Inflammatory macrophage treated with lipopolysaccharide for 4 hours (primary cell): ENCODE results near the gene FNDC10.
A peak's percentile ranks its signal among the peaks of the same experiment; 100 is the strongest.

Experiments used
- DNase-seq: peaks from one replicate; pipeline ENCODE4 v3.0.0-alpha.2; 2020

FNDC10 gene

DNA sequence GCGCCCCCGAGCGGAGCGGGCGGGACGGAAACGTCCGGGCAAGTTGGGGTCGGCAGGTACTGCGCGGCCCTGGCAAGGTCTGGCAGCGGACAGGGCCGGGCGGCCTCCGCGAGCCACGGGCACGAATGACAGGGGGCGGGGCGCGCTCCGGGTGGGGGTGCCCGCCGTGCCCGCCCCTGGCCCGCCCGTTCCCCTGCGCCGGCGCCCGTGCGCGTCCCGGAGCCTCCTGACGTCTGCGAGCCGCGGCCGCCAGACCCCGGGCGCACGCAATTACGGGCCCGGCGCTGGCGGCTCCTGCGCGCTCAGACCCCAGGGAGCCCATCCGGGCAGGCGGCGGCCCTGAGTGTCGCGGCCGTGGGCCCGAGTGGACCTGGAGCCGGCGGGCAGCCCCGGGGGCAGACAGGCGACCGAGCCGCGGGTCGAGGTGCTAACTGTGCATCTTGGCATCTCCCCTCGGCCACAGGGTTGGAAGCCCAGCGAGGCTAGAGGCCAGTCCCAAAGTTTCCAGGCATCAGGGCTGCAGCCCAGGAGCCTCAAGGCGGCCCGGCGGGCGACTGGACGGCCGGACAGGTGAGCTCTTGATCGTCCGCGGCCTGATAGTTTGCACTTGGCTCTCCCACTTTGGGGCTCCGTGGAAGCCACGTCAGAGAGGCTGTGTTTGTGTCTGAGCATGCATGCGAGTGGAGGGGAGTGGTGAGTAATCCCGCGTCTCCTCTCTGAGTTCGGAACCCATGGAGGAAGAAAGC, 16.3 kb upstream of the FNDC10 start:
- peak; percentile 21 for DNase-seq

DNA sequence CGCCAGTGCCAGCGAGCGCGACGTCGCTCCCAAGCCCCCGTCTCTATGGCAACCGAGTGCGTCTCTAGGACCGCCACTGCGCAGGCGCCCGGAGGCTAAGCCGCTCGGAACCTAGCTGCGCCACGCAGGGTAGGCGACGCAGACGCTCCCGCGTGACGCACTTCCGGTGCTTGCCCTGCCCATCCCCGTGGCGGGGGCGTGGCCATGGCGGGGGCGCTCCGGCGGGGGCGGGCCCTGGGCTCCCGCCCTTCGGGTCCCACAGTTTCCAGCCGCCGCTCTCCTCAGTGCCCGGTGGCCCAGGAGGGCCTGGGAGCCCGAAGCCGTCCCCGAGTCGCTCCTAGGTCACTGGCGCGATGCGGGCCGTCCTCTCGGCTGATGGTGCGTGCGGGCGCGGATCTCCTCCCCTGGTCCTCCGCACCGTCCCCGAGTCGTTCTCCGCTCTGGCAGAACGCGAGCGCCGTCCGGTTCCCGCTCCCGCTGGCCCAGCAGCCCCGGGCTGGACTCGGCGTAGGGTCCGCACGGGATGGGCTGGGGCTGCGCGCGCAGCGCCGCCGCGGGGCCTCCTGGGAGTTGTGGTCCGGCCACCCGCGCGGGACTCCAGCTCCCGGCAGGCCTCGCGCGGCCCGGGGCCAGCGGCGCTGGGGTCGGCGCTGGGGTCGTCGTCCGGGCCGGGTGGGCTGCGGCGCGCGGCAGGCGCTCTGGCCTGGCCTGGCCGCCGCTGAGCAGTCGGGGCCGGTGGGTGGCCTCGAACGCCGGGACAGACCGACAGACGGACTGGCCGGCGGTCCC, 15.5 kb upstream of the FNDC10 start, which contains the start of gene MIB2:
MIB2 (plus strand) TSS at position 245 of the 789 bp plus-strand sequence. CDS start 7,953 bp downstream, outside the sequence.
- peak; percentile 99 for DNase-seq

DNA sequence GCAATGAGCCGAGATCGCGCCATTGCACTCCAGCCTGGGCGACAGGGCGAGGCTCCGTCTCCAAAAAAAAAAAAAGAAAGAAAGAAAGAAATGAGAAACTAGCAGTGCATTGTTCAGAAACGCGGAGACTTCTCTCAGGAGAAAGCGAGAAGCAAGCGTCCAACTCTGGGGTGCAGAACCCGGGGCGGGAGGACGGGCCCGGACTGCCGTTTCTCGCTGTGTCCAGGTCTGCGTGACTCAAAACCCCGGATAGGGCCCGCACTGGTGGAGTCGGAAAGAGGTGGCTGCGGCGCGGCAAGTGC, 15.0 kb upstream of the FNDC10 start:
- no peak for DNase-seq

DNA sequence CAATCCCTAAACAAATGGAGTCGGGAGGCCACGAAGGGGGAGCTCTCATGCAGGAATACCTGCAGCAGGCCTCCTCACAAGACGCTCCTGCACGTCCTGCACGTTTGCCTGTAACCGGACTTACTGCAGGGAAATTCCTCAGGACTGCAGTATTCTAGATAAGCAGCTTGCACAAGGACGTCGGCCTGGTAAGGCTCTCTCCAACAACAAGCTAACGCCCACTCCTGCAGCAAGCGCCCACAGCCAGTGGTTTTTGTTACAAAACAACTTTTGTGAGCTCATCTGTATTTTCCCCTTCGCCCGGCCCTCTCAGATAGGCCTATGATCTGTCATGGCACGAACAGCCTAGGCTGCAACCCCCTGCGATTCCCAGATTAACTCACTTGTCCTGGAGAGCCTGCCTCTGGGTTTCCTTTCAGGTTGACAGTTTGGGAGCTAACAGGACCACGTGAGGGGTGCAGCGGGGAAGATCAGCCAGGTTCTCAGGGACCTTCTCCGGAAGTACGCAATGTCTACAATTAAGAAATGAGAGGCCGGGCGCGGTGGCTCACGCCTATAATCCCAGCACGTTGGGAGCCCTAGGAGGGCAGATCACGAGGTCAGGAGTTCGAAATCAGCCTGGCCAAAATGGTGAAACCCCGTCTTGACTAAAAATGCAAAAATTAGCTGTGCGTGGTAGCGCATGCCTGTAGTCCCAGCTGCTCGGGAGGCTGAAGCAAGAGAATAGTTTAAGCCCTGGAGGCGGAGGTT, 14.4 kb upstream of the FNDC10 start:
- DNase-seq = peak; percentile 99

DNA sequence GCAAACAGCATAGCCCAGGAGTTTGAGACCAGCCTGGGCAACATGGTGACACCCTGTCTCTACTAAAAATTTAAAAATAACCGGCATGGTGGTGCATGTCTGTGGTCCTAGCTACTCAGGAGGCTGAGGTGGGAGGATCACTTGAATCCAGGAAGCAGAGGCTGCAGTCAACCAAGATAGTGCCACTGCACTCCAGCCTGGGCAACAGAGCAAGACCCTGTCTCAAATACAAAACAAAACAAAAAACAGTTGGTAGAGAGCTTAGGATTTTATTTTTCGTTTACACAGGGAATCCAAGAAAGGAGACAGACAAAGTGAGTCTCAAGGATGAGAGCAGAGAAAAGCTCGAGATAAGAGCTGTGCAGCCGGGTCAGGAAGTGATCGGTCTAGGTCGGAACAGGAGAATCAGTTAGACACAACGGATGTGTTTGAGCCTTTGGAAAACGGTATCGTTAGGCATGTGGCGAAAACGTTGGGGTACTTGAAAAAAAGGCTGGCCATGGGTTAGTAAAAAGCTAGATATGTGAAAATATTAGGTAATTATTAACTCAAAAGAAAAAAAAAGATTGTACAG, 13.7 kb upstream of the FNDC10 start:
- DNase-seq = no peak

DNA sequence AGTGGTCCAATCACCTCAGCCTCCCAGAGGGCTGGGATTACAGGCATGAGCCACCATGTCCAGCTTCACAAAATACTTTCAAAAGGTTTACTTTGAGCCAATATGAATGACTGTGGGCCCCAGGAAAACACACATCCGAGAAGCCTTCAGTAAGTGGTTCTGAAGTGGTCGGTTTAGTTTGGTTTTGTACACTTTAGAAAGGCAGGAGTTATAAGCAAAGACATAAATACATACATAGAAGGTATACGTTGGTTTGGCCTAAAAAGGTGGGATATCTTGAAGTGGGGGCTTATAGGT, 12.1 kb upstream of the FNDC10 start:
- DNase-seq = no peak

DNA sequence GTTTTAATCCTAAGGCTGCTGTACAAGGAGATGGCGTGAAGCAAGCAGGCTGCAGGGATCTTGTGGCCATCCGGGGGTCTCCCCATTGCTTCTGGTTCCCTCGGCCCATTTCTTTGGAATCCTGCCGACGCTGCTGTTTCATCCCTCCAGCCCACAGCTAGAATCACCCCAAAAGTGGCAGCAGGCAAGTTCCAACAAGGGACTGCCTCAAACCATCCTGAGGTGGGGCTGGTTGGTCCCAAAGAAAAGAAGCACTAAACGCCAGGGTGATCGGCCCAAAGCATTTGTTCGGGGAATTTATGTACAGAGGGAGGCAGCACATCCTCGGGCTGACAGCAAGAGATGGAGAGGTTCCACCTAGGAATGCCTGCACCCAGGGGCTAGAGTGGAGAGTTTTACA, 10.9 kb upstream of the FNDC10 start:
- no peak for DNase-seq

DNA sequence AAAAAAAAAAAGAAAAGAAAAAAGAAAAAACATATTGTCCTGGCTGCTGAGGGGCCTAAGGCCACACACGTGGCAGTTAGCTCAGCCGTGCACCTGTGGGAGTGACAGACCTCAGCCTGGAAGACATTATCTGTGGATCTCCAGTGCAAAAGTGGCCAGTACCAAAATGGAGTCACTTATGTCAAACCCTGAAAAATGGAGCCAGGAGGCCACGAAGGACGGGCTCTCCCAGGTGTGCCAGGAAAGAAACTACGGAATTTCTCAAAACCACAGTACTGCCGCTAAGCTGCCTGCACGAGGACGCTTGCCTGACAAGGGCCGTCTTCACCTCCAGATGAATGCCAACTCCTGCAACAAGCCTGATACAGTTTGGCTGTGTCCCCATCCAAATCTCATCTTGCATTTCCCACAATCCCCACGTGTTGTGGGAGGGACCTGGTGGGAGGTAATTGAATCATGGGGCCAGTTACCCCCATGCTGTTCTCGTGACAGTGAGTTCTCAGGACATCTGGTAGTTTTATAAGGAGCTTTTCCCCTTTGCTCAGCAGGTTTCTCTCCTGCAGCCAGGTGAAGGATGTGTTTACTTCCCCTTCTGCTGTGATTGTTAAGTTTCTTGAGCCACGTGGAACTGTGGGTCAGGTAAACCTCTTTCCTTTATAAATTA, 10.0 kb upstream of the FNDC10 start:
- DNase-seq = no peak

DNA sequence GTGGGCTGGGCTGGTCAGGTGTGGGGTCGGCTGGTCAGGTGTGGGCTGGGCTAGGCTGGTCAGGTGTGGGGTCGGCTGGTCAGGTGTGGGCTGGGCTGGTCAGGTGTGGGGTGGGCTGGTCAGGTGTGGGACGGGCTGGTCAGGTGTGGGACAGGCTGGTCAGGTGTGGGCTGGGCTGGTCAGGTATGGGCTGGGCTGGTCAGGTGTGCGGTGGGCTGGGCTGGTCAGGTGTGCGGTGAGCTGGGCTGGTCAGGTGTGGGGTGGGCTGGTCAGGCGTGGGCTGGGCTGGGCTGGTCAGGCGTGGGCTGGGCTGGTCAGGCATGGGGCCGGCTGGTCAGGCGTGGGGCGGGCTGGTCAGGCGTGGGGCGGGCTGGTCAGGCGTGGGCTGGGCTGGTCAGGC, 6.3 kb upstream of the FNDC10 start:
- DNase-seq = no peak

DNA sequence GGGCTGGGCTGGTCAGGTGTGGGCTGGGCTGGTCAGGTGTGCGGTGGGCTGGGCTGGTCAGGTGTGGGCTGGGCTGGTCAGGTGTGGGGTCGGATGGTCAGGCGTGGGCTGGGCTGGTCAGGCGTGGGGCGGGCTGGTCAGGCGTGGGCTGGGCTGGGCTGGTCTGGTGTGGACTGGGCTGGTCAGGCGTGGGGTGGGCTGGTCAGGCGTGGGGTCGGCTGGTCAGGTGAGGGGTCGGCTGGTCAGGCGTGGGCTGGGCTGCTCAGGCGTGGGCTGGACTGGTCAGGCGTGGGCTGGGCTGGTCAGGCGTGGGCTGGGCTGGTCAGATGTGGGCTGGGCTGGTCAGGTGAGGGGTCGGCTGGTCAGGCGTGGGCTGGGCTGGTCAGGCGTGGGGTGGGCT, 5.8 kb upstream of the FNDC10 start:
- DNase-seq = no peak

DNA sequence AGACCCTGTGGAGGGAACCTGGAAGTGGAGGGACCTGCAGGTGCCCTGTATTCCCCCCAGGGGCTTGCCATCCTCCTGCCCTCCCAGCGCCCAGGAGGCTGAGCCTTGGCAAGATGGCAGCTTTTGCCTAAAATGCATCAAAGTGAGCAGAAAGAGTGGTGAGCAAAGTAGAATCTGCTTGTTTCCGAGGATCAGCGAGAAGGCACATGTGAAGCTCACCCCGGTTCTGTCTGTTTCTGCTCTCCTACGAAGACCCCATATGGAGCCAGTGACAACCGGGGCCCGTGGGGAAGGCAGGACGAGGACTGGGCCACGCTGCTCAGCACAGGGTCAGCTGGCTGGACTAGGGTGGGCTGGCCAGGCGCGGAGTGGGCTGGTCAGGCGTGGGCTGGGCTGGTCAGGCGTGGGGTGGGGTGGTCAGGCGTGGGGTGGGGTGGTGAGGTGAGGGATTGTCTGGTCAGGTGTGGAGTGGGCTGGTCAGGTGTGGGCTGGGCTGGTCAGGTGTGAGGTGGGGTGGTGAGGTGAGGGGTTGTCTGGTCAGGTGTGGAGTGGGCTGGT, 5.2 kb upstream of the FNDC10 start:
- no peak for DNase-seq

DNA sequence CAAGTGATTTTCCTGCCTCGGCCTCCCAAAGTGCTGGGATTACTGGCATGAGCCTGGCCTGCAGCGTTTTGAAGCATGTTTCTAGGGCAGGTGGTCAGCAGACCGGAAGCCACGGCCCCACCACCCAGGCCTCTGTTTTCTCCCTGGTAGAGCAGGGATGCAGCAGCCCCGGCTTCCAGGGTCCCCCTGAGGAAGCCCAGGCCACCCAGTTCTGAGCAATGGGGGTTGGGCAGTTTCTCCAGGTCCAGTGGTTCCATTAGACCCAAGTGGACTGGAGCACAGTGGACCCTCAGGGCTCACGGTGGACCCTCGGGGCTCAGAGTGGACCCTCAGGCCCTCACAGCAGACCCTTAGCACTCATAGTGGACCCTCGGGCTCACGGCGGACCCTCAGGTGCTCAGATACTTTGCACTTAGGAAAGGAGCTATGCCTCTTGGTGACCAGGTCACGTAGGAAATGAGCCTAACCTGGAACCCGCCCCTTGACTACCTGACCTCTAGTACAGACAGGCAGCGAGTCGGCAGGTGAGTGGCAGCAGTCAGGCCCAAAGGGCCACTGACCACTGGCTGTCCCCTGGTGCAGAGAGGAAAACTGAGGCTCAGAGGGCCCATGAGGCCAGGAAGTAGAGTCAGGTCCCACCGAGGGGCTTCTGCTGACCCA, 4.6 kb upstream of the FNDC10 start:
- DNase-seq = no peak

DNA sequence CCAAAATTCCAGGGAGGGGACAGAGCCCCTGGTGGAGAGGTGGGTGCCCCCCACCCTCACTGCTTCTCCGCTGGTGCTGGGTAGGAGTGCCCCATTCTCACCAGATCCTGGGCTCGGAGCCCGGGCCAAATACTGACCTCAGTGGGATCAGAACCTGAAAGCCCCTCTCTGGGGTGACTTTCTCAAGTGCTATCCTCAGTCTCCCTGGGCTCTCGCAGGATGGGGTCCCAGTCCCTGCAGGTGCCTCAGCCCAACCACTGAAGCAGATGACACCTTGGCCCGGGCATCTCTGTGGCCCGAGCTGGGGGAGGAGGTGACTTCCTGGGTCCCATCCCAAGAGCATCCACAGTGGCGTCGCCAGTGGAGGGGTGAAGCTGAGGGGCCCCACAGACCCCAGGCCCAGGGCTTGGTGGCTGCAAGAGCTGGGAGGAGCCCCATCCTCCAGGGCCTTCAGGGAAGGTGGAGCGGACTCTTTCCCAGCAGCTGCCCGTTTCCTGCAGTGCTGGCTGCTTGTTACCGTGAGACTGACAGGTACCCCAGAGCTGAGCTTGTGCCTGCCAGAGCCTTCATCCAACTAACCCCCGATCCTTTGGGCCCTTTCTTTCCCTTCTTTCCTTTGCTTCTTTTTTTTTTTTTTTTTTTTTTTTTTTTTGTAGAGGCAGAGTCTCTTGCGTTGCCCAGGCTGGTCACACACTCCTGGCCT, 3.9 kb upstream of the FNDC10 start:
- no peak for DNase-seq

DNA sequence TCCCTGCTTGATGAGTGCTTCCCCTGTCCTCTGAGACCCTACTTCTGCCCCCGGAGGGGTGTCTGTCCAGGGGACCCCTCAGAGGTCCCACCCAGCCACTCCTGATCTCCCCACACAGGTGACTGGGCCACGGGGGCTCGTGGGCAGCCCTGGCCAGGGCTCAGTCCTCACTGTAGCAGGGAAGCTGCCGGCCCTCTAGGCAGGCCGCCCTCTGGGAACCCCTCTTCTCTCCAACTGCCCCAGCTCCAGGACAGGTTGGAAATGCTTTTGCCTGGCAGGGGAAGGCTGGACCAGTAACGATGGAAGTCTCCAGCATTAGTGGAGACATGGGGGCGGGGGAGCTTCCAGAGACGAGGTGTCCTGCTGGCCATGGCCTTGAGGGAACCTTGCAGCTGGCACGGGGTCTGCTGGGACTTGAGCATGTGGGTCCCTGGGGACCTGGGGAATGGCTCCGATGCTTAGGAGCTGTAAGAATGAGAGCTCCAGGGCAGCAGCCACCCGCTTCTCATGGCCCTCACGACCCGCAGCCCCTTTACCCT, 3.1 kb upstream of the FNDC10 start:
- DNase-seq = no peak

DNA sequence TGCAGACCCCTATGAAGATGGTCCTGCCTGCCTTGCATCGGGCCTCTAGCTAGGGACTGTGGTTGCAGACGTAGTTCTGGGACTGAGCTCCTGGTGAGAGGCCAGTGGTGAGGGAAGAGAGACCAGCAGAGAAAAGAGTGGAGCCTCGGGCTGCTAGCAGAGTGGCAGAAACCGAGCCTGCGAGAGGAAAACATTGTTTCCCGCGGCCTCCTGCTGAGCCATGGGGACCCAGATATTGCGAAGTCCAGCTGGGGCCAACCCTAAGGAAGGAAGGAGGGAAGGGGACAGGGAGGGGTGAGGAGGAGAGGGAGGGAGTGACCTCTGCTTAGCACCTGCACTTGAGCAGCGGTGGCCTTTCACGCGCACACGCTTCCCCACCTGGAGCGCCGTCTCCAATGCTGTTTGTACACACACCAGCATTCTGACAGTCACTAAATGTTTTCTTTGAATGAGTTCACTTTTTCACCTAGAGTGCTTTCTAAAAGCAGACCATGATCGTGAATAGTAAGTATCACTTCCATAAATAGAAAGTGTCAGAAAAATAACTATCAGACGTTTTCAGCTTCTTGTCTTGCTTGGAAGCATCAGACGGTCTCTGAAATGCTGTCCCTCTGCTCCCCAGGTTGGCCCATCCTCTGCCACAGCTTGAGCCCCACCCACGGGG, 2.5 kb upstream of the FNDC10 start:
- DNase-seq = no peak

DNA sequence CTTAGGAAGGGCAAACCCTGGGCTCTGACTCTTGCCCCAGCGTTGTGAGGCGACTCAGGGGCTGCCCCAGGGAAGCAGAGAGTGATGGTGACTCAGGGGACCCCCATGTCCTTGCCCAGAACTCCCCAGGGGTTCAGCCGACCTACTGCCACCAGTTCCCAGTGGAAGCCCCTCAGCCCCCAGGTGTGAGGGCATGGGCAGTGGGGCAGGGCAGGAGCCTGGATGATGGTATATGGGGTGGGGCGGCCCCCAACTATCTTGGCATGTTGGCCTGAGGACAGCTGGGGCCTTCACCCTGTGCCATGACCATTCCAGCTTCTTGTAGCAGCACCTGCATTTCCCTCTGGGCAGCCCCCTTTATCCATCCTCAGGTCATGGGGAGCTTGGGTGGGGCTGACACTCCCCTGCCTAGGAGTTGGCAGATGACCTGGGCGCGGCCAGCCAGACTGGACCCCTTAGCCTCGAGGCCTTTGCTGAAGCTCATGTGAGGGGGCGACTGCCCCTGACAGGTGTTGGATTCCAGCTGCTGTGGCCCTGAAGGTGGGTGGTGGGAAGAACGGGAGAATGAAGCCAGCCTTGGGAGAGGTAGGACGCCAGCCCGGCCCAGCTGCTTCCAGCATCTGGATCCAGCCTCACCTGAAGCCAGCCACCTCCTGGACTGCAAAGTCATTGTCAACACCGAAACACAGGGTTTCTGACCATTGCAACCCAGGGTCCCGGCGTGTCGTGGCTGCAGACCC, 1.8 kb upstream of the FNDC10 start:
- DNase-seq = no peak

DNA sequence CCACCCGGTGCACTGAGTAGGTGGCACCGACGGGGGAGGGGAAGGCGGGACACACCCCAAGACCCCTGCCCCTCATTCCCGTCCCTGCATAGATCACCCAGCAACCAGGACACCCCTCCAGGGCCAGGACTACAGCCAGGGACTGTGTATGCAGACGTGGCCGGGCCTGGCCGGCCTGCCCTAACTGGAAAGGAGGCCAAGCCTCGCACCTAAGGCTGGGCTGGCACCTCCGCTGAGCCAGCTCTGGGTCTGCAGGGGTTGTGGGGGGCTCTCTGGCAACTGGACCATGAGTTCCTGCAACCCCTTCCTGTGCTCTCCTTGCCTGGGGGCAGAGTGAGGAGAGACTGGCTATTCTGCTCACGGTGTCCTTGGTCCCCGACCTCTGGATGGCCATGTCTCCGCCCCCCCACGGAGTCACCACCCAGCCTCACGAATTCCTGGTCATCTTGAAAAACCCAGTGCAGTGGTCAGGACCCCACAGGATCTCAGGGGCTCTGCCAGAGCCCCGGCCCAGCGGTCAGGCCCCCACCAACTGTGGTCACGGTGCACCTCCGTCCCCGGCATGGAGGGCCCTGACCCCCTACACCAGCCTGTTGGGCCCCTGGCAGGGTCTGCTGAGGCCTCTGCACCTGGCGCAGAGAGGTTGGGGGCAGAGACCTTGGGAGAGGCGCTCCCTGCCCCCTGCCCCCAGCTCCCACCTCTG, 1.1 kb upstream of the FNDC10 start:
- no peak for DNase-seq

DNA sequence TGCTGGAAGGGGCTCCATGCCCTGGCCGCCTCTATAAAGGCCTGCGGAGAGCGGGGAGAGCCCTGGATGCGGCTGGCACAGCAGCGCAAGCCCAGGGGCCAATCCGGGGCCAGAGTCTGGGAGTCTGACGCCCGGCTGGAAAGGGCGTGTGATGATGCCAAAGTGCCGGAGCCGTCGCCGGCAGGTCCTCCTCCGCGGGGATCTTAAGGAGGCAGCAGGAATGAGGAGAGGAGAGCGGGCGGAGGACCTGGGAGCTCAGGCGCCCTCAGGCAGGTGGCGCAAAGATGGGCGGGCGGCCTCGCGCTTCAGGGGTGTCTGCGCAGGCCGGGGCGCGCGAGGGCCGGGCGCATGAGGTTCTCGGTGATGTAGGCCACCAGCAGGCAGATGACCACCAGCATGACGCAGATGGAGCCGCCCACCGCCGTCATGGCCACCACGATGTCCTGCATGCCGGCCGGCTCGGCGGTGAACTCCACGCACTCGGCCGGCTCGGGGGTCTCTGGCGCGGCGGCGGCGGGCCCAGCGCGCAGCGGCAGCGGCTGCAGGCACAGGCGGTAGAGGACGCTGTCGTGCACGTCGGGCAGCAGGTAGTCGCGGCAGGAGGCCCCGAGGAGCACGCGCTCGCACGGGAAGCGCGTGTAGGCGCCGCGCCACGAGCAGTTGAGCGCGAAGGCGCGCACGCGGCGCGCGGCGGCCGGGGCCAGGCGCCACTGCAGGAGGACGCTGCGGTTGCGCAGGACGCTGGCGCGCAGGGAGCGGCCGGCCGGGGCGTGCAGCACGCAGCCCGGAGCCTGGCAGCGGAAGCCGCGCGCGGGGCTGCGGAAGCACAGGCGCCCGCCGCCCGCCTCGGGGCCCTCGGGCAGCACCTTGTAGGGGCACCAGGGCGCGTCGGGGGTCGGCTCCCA, 653 bp downstream of the FNDC10 start:
- DNase-seq = peak; percentile 47
